ENCODE data around the gene OPCML. TPM values are rescaled to one million over a fixed set of nuclear protein-coding genes. Genes with fewer than 3 reads are reported as not detected.

OPCML gene
- polyA plus RNA-seq, 1 donor from 2014 or later: 11.6 TPM

DNA sequence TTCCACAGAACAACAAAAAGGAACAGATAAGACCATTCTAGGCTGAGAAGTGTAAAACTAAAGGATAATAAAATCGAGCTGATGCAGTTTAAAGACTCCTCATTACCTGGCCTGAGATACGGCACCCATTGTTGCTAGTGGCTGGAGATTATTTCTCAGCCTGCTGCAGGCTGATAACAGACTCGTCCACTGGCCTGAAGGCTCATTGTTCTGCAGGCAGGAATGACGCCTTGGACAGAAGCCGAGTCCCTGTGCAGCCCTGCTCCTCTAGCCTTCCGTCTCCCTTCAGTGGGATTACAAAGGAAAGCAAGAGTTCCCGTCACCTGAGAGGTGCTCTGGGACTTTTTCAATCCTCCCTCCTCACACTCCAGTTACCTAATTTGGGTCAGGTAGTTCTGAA lies 1065.3 kb downstream of the OPCML start:
- Histone ChIP-seq H3K4me2 (ENCODE audit: low read length) (no peak overlapping the region), H3K36me3 (ENCODE audit: insufficient read depth, low read length) (no peaks in the 10 kb centered on the region), H3K9me3 (ENCODE audit: low read length) (no peaks in the 10 kb centered on the region), H4K20me1 (ENCODE audit: insufficient read depth) (no peaks in the 10 kb centered on the region), H3K27ac (ENCODE audit: low read length) (no peak overlapping the region), H3K9ac (ENCODE audit: low read length) (no peak overlapping the region), H3K79me2 (replicated peaks; ENCODE audit: insufficient read depth, low read length) (no peaks in the 10 kb centered on the region), H3F3A (ENCODE audit: insufficient read depth, low read length, poor library complexity, severe bottlenecking) (no peaks in the 10 kb centered on the region), H3K9me2 (ENCODE audit: insufficient read depth, low read length) (no peaks in the 10 kb centered on the region), H3K27me3 (ENCODE audit: insufficient read depth, low read depth, low read length) (no peaks in the 10 kb centered on the region), H3K4me3 (ENCODE audit: low read length) (no peak overlapping the region), H2AFZ (ENCODE audit: low read depth, low read length) (no peak overlapping the region)
- TF ChIP-seq CTCF (IDR thresholded peaks at IDR 0.05; ENCODE audit: poor library complexity, severe bottlenecking): no peak
- no peak for TF ChIP-seq SMC3 (conservative IDR thresholded peaks at IDR 0.05; ENCODE audit: poor library complexity)
- no peak for TF ChIP-seq RAD21 (conservative IDR thresholded peaks at IDR 0.05)
- no peak for TF ChIP-seq TAF1 (IDR thresholded peaks at IDR 0.05; ENCODE audit: low read depth)
- no peak for TF ChIP-seq EZH2 (IDR thresholded peaks at IDR 0.05; ENCODE audit: borderline replicate concordance, insufficient read depth, low read length, poor library complexity, severe bottlenecking)
- TF ChIP-seq MXI1 (conservative IDR thresholded peaks at IDR 0.05; ENCODE audit: poor library complexity, severe bottlenecking): no peak
- no peak for TF ChIP-seq REST (IDR thresholded peaks at IDR 0.05; ENCODE audit: borderline replicate concordance)
- TF ChIP-seq POLR2AphosphoS5 (IDR thresholded peaks at IDR 0.05): no peak
- TF ChIP-seq EP300 (conservative IDR thresholded peaks at IDR 0.05; ENCODE audit: poor library complexity, severe bottlenecking): no peak

DNA sequence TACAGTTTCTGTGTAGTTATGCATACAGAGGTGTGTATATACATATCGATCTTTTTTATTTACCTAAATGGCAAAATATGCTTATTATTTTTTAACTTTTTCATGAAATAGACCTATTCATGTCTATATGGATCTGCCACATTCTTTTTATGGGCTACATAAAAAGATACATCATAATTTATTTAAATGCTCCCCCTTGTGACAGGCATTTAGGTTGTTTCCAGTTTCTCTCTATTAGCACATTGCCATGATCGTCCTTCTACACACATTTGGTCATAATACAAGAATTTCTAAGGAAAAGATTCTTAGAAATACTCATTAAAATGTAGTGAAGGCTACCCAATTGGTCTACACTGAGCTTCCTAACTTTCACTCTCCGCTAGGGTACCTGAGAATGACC lies 1067.4 kb downstream of the OPCML start:
- H3K9me2 ChIP-seq (ENCODE audit: insufficient read depth, low read length): no peaks in the 10 kb centered on the region
- H3K4me3 ChIP-seq (ENCODE audit: low read length): no peak overlapping the region
- peaks cover 4% of the 10 kb centered on the region for H3K9me3 ChIP-seq (ENCODE audit: low read length)
- no peak overlapping the region for H2AFZ ChIP-seq (ENCODE audit: low read depth, low read length)
- no peak overlapping the region for H3K27ac ChIP-seq (ENCODE audit: low read length)
- no peak overlapping the region for H3K4me2 ChIP-seq (ENCODE audit: low read length)
- no peaks in the 10 kb centered on the region for H3F3A ChIP-seq (ENCODE audit: insufficient read depth, low read length, poor library complexity, severe bottlenecking)
- H3K27me3 ChIP-seq (ENCODE audit: insufficient read depth, low read depth, low read length): no peaks in the 10 kb centered on the region
- H3K36me3 ChIP-seq (ENCODE audit: insufficient read depth, low read length): no peaks in the 10 kb centered on the region
- H3K9ac ChIP-seq (ENCODE audit: low read length): no peak overlapping the region
- H4K20me1 ChIP-seq (ENCODE audit: insufficient read depth): no peaks in the 10 kb centered on the region
- no peaks in the 10 kb centered on the region for H3K79me2 ChIP-seq (replicated peaks; ENCODE audit: insufficient read depth, low read length)
- no peak for TF ChIP-seq REST (IDR thresholded peaks at IDR 0.05; ENCODE audit: borderline replicate concordance)
